Subcutaneous abdominal adipose tissue (tissue), 5 donors: ENCODE data around the gene ERP29.
A peak's percentile ranks its signal among the peaks of the same experiment; 100 is the strongest.

Source experiments
- H3K27ac ChIP-seq: one replicate; pipeline ENCODE4 v1.7.0; 2013; ENCODE audit warnings: low read depth, mild to moderate bottlenecking, inconsistent platforms, low read length, moderate library complexity
- H3K27me3 ChIP-seq, 5 donors: one replicate each; pipeline ENCODE4 v1.7.0; 2013; ENCODE audit warnings: low read length in 5 of 5, inconsistent platforms in 1 of 5; ENCODE audit not compliant: control insufficient read depth in 5 of 5, insufficient read depth in 4 of 5
- H3K36me3 ChIP-seq, 5 donors: one replicate each; pipeline ENCODE4 v1.7.0; 2013; ENCODE audit warnings: low read length in 5 of 5; ENCODE audit not compliant: control insufficient read depth in 5 of 5, insufficient read depth in 5 of 5
- H3K4me1 ChIP-seq, 5 donors: one replicate each; pipeline ENCODE4 v1.7.0; 2013; ENCODE audit warnings: low read length in 5 of 5, mild to moderate bottlenecking in 3 of 5, moderate library complexity in 1 of 5; ENCODE audit not compliant: control insufficient read depth in 5 of 5, insufficient read depth in 5 of 5
- H3K4me3 ChIP-seq, 5 donors: one replicate each; pipeline ENCODE4 v1.7.0; 2013; ENCODE audit warnings: low read length in 5 of 5, low read depth in 1 of 5
- H3K9ac ChIP-seq, 5 donors: one replicate each; pipeline ENCODE4 v1.7.0; 2013; ENCODE audit warnings: low read length in 5 of 5, mild to moderate bottlenecking in 4 of 5, moderate library complexity in 3 of 5
- H3K9me3 ChIP-seq, 5 donors: one replicate each; pipeline ENCODE4 v1.7.0; 2013; ENCODE audit warnings: low read length in 5 of 5; ENCODE audit not compliant: control insufficient read depth in 5 of 5
- donor health status: healthy.
- donor health status: healthy.
- donor health status: healthy.
- donor health status: healthy.
- donor health status: healthy.

The ERP29 gene

DNA sequence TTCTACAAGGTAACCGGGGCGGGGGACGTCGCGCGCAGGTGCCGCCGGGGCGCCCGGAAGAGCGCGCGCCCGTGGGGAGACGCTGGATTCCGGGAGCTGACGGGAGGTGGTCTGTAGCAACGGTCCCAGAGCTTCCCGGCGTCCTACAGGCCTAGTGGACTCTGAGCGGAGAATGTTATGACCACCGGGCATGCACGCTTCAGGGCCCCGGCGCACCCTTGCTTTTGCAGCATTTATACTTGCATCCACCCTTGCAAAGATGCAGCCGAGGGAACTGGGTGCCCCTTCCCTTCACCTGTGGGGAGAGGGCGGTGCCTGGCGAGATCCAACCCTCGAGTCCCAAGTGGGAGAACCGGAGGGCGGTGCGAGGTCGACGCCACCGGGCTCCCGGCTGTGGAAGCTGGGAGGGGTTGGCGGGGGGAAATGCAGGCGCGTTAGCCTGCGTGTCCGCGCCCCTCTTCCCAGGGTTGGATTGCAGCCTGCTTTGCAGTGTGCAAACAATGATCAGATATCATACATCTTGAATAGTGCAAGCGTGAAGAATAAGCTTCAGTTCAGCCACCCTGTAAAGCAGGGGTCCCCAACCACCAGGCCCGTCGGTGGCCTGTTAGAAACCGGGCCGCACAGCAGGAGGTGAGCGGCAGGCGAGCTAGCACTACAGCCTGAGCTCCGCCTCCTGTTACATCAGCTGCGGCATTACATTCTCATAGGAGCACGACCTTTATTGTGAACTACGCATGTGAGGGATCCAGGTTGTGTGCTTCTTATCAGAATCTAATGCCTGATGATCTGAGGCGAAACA lies 576 bp downstream of the ERP29 start:
- Histone ChIP-seq H3K27ac (peak overlapping the region; percentile 94), H3K27me3 (no peaks in the 10 kb centered on the region), H3K36me3 (peaks cover 0 to 14% (median 5%) of the 10 kb centered on the region in 5 donors), H3K9ac (peak overlapping the region; percentile 68 to 89 (median 86)), H3K4me1 (peaks cover 3 to 36% (median 28%) of the 10 kb centered on the region in 5 donors), H3K9me3 (no peaks in the 10 kb centered on the region), H3K4me3 (peak overlapping the region; percentile 83 to 97 (median 92))

GRCh38 chr12:112015938-112016337 lies 2.7 kb downstream of the ERP29 start:
- Histone ChIP-seq H3K9me3 (no peaks in the 10 kb centered on the region), H3K4me3 (no peak overlapping the region), H3K9ac (no peak overlapping the region), H3K27ac (no peak overlapping the region), H3K4me1 (peaks cover 3 to 36% (median 28%) of the 10 kb centered on the region in 5 donors), H3K36me3 (peaks cover 9 to 34% (median 16%) of the 10 kb centered on the region in 5 donors), H3K27me3 (no peaks in the 10 kb centered on the region)

GRCh38 chr12:112017041-112017440 lies 3.8 kb downstream of the ERP29 start:
- no peaks in the 10 kb centered on the region for H3K9me3 ChIP-seq
- peaks cover 9 to 43% (median 23%) of the 10 kb centered on the region in 5 donors for H3K36me3 ChIP-seq
- H3K27ac ChIP-seq: no peak overlapping the region
- no peak overlapping the region for H3K4me3 ChIP-seq
- H3K9ac ChIP-seq: no peak overlapping the region
- H3K4me1 ChIP-seq: peaks cover 3 to 29% (median 20%) of the 10 kb centered on the region in 5 donors
- H3K27me3 ChIP-seq: no peaks in the 10 kb centered on the region

- no peak overlapping the region for H3K27ac ChIP-seq
- H3K27me3 ChIP-seq: no peaks in the 10 kb centered on the region
- peaks cover 3 to 17% (median 10%) of the 10 kb centered on the region in 5 donors for H3K4me1 ChIP-seq
- H3K9ac ChIP-seq: peak overlapping the region in 1 of 5 donors; percentile 23
- peaks cover 18 to 59% (median 36%) of the 10 kb centered on the region in 5 donors for H3K36me3 ChIP-seq
- no peak overlapping the region for H3K4me3 ChIP-seq
- H3K9me3 ChIP-seq: no peaks in the 10 kb centered on the region
These were observed 5.5 kb downstream of the ERP29 start for GRCh38 chr12:112018571-112019237.

DNA sequence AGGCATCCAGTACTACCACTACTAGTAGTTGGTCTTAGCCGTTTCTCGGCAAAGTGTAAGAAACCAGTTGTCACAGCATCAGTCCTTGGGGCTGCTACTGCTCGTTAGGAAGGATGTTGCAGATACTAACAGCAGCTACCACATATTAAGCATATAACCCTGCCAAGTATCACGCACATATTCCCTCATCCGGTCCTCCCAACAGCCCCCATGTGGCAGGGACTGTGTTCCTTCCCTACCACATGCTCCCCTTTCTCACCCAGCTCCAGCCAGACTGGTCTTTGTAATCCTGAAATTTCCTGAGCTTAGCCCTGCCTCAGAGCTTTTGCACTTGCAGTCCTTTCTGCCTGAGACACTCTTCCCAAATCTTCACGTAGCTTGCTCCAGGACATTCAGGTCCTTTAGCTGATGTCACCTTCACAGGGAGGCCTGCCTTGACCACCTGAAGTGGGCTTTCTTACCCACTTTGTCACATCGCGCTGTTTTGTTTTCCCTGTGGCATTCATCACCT lies 7.8 kb downstream of the ERP29 start:
- H3K4me3 ChIP-seq: no peak overlapping the region
- H3K27me3 ChIP-seq: no peaks in the 10 kb centered on the region
- no peak overlapping the region for H3K27ac ChIP-seq
- peaks cover 21 to 69% (median 43%) of the 10 kb centered on the region in 5 donors for H3K36me3 ChIP-seq
- no peaks in the 10 kb centered on the region for H3K9me3 ChIP-seq
- H3K9ac ChIP-seq: no peak overlapping the region
- peaks cover 0 to under 1% (median 0%) of the 10 kb centered on the region in 5 donors for H3K4me1 ChIP-seq

DNA sequence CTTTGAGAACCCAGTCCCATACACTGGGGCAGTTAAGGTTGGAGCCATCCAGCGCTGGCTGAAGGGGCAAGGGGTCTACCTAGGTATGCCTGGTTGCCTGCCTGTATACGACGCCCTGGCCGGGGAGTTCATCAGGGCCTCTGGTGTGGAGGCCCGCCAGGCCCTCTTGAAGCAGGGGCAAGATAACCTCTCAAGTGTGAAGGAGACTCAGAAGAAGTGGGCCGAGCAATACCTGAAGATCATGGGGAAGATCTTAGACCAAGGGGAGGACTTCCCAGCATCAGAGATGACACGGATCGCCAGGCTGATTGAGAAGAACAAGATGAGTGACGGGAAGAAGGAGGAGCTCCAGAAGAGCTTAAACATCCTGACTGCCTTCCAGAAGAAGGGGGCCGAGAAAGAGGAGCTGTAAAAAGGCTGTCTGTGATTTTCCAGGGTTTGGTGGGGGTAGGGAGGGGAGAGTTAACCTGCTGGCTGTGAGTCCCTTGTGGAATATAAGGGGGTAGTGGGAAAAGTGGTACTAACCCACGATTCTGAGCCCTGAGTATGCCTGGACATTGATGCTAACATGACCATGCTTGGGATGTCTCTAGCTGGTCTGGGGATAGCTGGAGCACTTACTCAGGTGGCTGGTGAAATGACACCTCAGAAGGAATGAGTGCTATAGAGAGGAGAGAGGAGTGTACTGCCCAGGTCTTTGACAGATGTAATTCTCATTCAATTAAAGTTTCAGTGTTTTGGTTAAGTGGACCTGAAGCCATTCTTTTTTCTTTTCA lies 9.2 kb downstream of the ERP29 start:
- no peaks in the 10 kb centered on the region for H3K27me3 ChIP-seq
- no peak overlapping the region for H3K4me3 ChIP-seq
- H3K9me3 ChIP-seq: no peaks in the 10 kb centered on the region
- H3K4me1 ChIP-seq: peaks cover 0 to 4% (median 0%) of the 10 kb centered on the region in 5 donors
- H3K36me3 ChIP-seq: peaks cover 12 to 64% (median 44%) of the 10 kb centered on the region in 5 donors
- no peak overlapping the region for H3K9ac ChIP-seq
- no peak overlapping the region for H3K27ac ChIP-seq

DNA sequence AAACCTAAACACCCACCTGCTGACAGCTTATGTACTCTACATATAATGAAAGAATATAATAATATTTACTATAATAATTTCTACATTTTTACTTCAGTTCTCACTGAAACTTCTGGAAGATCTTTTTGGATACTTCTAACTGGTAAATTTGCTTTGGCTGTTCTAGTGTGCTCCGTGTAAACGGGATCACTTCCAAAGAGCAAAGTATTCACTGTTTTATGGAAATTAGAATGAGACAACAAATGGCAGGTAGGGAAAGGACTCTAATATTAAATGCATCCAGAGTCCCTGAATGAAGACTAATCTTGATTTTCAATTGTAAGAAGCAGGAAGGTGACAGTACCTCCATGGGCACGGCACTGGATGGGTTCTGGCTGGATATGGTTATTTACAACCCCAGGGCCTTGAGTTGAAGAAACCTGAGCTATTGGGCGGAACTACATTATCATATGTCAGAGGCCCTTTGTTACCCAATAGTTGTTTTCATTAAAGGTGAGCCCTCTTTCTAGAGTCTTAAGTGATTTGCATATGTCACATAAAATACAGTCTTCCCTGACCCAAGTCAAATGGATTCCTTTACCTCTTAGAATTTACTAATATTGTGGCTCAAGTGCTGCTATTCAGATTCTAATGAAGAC lies 10.7 kb downstream of the ERP29 start:
- no peak overlapping the region for H3K9ac ChIP-seq
- H3K9me3 ChIP-seq: no peaks in the 10 kb centered on the region
- no peak overlapping the region for H3K4me3 ChIP-seq
- peaks cover 17 to 66% (median 51%) of the 10 kb centered on the region in 5 donors for H3K36me3 ChIP-seq
- H3K27ac ChIP-seq: no peak overlapping the region
- peaks cover 0 to 4% (median 0%) of the 10 kb centered on the region in 5 donors for H3K4me1 ChIP-seq
- H3K27me3 ChIP-seq: no peaks in the 10 kb centered on the region

GRCh38 chr12:112025808-112026375 lies 12.7 kb downstream of the ERP29 start:
- H3K4me3 ChIP-seq: no peak overlapping the region
- H3K9me3 ChIP-seq: no peaks in the 10 kb centered on the region
- H3K27me3 ChIP-seq: no peaks in the 10 kb centered on the region
- H3K27ac ChIP-seq: no peak overlapping the region
- H3K9ac ChIP-seq: no peak overlapping the region
- peaks cover 27 to 63% (median 47%) of the 10 kb centered on the region in 5 donors for H3K36me3 ChIP-seq
- peaks cover 0 to 4% (median 0%) of the 10 kb centered on the region in 5 donors for H3K4me1 ChIP-seq

- H3K27me3 ChIP-seq: no peaks in the 10 kb centered on the region
- peaks cover 0 to 4% (median 0%) of the 10 kb centered on the region in 5 donors for H3K4me1 ChIP-seq
- no peak overlapping the region for H3K27ac ChIP-seq
- no peaks in the 10 kb centered on the region for H3K9me3 ChIP-seq
- H3K9ac ChIP-seq: no peak overlapping the region
- no peak overlapping the region for H3K4me3 ChIP-seq
- H3K36me3 ChIP-seq: peaks cover 37 to 57% (median 43%) of the 10 kb centered on the region in 5 donors
These were observed 16.1 kb downstream of the ERP29 start for GRCh38 chr12:112029301-112029700.
